OCI-LY7 (cell line): ENCODE results near the gene SRC.

Experiments used
- EZH2phosphoT487 ChIP-seq: fragments of 200-600 bp; sonication (generic); IDR thresholded peaks from 2 replicates; pipeline ENCODE4 v1.6.1; 2018; ENCODE audit warnings: low read depth, borderline replicate concordance, mild to moderate bottlenecking, mixed run types, antibody characterized with exemption, low read length, moderate library complexity, mixed read lengths
- TF ChIP-seq, protein P1 (sequence below): fragments of 200-600 bp; sonication (generic); conservative IDR thresholded peaks from 2 replicates; pipeline ENCODE4 v1.5.1; 2014; ENCODE audit warnings: mild to moderate bottlenecking, antibody characterized with exemption, low read length, moderate library complexity, mixed read lengths

DNA sequence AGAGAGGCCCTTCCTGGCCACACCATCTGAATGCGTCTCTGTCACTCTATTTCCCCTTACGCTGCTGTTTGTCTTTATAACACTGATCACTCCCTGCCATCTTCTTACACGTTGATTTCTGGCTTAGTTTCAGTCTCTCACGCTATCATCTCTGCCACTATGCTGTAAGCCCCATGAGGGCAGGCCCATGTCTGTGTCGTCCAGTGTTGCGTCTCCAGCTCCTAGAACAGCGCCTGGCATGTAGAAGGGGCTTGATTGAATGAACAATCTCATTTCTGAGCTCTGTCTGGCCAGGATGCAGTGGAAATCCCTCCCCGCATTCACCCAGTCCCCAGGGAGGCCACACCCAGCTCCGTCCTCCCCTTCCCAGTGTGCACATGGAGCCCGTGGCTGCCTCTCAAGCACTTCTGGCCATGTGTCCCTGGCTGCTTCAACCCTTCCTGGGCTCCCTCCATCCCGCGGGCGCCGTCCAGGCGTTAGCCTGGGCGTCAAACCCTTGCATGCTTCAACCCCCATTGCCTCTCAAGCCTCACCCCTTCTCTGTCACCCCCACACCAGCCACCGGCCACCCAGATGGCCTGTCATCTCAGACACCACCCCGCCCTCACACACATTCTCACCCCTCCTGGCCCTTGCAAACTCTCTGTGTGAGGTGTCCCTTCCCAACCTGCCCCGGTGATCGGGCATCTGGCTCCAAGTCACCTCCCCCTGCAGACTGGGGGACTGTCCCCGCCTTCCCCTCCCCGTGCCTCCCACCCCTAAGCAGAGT lies 71.1 kb downstream of the SRC start:
- TF ChIP-seq, protein P1, sequence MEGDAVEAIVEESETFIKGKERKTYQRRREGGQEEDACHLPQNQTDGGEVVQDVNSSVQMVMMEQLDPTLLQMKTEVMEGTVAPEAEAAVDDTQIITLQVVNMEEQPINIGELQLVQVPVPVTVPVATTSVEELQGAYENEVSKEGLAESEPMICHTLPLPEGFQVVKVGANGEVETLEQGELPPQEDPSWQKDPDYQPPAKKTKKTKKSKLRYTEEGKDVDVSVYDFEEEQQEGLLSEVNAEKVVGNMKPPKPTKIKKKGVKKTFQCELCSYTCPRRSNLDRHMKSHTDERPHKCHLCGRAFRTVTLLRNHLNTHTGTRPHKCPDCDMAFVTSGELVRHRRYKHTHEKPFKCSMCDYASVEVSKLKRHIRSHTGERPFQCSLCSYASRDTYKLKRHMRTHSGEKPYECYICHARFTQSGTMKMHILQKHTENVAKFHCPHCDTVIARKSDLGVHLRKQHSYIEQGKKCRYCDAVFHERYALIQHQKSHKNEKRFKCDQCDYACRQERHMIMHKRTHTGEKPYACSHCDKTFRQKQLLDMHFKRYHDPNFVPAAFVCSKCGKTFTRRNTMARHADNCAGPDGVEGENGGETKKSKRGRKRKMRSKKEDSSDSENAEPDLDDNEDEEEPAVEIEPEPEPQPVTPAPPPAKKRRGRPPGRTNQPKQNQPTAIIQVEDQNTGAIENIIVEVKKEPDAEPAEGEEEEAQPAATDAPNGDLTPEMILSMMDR = no peak
- no peak for TF ChIP-seq EZH2phosphoT487
